Endothelial cell (in vitro differentiated cells): Measurements from ENCODE around the gene CCDC180. TPM values are rescaled to one million over a fixed set of nuclear protein-coding genes. Genes with fewer than 3 reads are reported as not detected.

ENCODE experiments used
- DNase-seq: peaks from one replicate; pipeline ENCODE4 v3.0.0; 2021; ENCODE audit warnings: low spot score
- H3K27ac Mint-ChIP-seq: one replicate; pipeline ENCODE4 v1.8.0; 2021; ENCODE audit warnings: mixed read lengths, inconsistent platforms; ENCODE audit not compliant: unreplicated experiment
- H3K27me3 Mint-ChIP-seq: one replicate; pipeline ENCODE4 v1.8.0; 2021; ENCODE audit warnings: mild to moderate bottlenecking, moderate library complexity, mixed read lengths, inconsistent platforms; ENCODE audit not compliant: unreplicated experiment
- H3K36me3 Mint-ChIP-seq: one replicate; pipeline ENCODE4 v1.8.0; 2021; ENCODE audit warnings: mild to moderate bottlenecking, low read depth, mixed read lengths, inconsistent platforms; ENCODE audit not compliant: unreplicated experiment
- H3K4me1 Mint-ChIP-seq: one replicate; pipeline ENCODE4 v1.8.0; 2021; ENCODE audit warnings: mild to moderate bottlenecking, mixed read lengths, inconsistent platforms; ENCODE audit not compliant: unreplicated experiment
- H3K4me3 Mint-ChIP-seq: one replicate; pipeline ENCODE4 v1.8.0; 2021; ENCODE audit warnings: mild to moderate bottlenecking, mixed read lengths, inconsistent platforms; ENCODE audit not compliant: unreplicated experiment
- H3K9me3 Mint-ChIP-seq: one replicate; pipeline ENCODE4 v1.8.0; 2021; ENCODE audit warnings: mixed read lengths, inconsistent platforms; ENCODE audit not compliant: unreplicated experiment
- CTCF ChIP-seq: fragments of 200-600 bp; sonication (generic); IDR thresholded peaks from one replicate; pipeline ENCODE4 v1.5.0; 2021; ENCODE audit warnings: antibody characterized with exemption; ENCODE audit not compliant: unreplicated experiment
- total RNA-seq: library from RNA; stranded (reverse); fragmentation: NEBNext Ultra II Directional; extraction: Animal tissue kit (Norgen Biotek cat#: 25700); gene quantifications from one replicate; pipeline ENCODE4 v1.2.1, GENCODE V29; 2021; ENCODE audit not compliant: unreplicated experiment

CCDC180 gene
- total RNA-seq, 1 donor from 2014 or later, result 7.7 TPM

- no peak for TF ChIP-seq CTCF
- Mint-ChIP-seq H3K9me3 (no peaks in the 10 kb centered on the region), H3K4me1 (peaks cover 2% of the 10 kb centered on the region), H3K27me3 (no peaks in the 10 kb centered on the region), H3K27ac (no peak overlapping the region), H3K36me3 (peaks cover 6% of the 10 kb centered on the region), H3K4me3 (no peak overlapping the region)
- DNase-seq, result no peak
Observed at GRCh38 chr9:97310023-97310422, 2.6 kb downstream of the CCDC180 start.

GRCh38 chr9:97310896-97311295 is 3.4 kb downstream of the CCDC180 start:
- no peak for DNase-seq
- Mint-ChIP-seq H3K27ac (no peak overlapping the region), H3K36me3 (peaks cover 10% of the 10 kb centered on the region), H3K4me3 (no peak overlapping the region), H3K27me3 (peaks cover 4% of the 10 kb centered on the region), H3K4me1 (peaks cover 2% of the 10 kb centered on the region), H3K9me3 (no peaks in the 10 kb centered on the region)
- TF ChIP-seq CTCF, result no peak

- no peak for TF ChIP-seq CTCF
- no peaks in the 10 kb centered on the region for H3K9me3 Mint-ChIP-seq
- H3K27ac Mint-ChIP-seq, result no peak overlapping the region
- H3K36me3 Mint-ChIP-seq, result peaks cover 10% of the 10 kb centered on the region
- H3K4me1 Mint-ChIP-seq, result peaks cover 2% of the 10 kb centered on the region
- DNase-seq, result no peak
- H3K4me3 Mint-ChIP-seq, result no peak overlapping the region
- H3K27me3 Mint-ChIP-seq, result peaks cover 4% of the 10 kb centered on the region
Observed at GRCh38 chr9:97311798-97312500, 4.5 kb downstream of the CCDC180 start.

- DNase-seq, result no peak
- H3K4me1 Mint-ChIP-seq, result peaks cover 2% of the 10 kb centered on the region
- H3K27me3 Mint-ChIP-seq, result peaks cover 4% of the 10 kb centered on the region
- H3K36me3 Mint-ChIP-seq, result peaks cover 15% of the 10 kb centered on the region
- no peak overlapping the region for H3K27ac Mint-ChIP-seq
- no peak for TF ChIP-seq CTCF
- H3K9me3 Mint-ChIP-seq, result no peaks in the 10 kb centered on the region
- H3K4me3 Mint-ChIP-seq, result no peak overlapping the region
Observed at GRCh38 chr9:97312556-97312955, 5.1 kb downstream of the CCDC180 start.

- Mint-ChIP-seq H3K9me3 (no peaks in the 10 kb centered on the region), H3K27ac (peak overlapping the region; percentile 22), H3K4me3 (no peak overlapping the region), H3K27me3 (peaks cover 4% of the 10 kb centered on the region), H3K4me1 (peaks cover 2% of the 10 kb centered on the region), H3K36me3 (peaks cover 16% of the 10 kb centered on the region)
- TF ChIP-seq CTCF, result no peak
- no peak for DNase-seq
Observed at GRCh38 chr9:97313243-97313642, 5.8 kb downstream of the CCDC180 start.
